DND-41 (cell line): ENCODE measurements around the gene RBMS1.
"Not testable (repeated sequence)": the region's sequence is repeated elsewhere in the genome, so short reads cannot be mapped to it uniquely, and the experiment has no call there.

Experiments used
- CTCF ChIP-seq: IDR thresholded peaks from 2 replicates; pipeline ENCODE4 v1.5.1; 2012; ENCODE audit warnings: borderline replicate concordance, low read length, moderate library complexity, mild to moderate bottlenecking; ENCODE audit not compliant: poor library complexity, severe bottlenecking; ENCODE audit errors: extremely low read depth
- EZH2 ChIP-seq: IDR thresholded peaks from 3 replicates; pipeline ENCODE4 v1.6.1; 2012; ENCODE audit warnings: borderline replicate concordance, low read depth, mild to moderate bottlenecking, moderate library complexity, low read length, inconsistent platforms; ENCODE audit not compliant: severe bottlenecking

GRCh38 chr2:160448821-160449220 is 44.8 kb downstream of the RBMS1 start:
- not testable (repeated sequence) for TF ChIP-seq CTCF, EZH2
